ENCODE data around the gene LDLRAD4.

DNA sequence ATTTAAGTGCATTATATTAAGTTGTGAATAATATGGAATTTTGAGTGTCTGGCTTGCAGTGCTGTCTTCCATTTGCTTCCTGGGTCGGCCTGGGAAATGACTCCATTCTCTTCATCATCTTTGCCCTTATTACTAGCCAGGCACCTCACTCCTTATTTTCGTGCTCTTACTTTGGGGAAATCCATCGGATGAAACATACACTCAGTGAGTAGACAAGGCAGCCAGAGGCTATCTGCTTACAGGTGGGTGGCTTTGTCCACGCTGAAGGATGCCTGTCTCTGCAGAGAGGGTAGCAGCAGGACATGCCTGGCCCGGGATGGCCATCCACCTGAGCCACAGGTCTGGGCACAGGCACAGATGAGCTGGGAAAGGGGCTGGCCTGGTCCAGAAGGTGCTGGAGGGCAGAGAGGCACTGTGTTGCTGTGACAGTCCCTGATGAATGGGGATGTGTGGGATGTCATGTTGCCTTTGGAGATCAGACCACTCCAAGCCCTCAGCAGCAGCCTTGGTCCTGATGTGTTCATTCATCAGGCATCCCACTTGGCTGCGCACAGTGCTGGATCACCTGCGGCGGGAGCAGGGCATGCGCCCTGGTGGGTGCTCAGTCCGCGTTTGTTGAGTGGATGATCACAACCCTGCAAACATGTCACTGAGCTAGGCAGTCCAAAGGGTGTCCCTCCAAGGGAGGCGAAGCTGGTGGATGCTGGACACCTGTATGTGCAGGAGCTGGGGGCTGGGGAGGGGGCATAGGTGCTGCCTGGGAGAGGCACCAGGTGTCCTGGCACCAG lies 236.0 kb downstream of the LDLRAD4 start:
- TF ChIP-seq, protein P1, sequence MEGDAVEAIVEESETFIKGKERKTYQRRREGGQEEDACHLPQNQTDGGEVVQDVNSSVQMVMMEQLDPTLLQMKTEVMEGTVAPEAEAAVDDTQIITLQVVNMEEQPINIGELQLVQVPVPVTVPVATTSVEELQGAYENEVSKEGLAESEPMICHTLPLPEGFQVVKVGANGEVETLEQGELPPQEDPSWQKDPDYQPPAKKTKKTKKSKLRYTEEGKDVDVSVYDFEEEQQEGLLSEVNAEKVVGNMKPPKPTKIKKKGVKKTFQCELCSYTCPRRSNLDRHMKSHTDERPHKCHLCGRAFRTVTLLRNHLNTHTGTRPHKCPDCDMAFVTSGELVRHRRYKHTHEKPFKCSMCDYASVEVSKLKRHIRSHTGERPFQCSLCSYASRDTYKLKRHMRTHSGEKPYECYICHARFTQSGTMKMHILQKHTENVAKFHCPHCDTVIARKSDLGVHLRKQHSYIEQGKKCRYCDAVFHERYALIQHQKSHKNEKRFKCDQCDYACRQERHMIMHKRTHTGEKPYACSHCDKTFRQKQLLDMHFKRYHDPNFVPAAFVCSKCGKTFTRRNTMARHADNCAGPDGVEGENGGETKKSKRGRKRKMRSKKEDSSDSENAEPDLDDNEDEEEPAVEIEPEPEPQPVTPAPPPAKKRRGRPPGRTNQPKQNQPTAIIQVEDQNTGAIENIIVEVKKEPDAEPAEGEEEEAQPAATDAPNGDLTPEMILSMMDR (IDR thresholded peaks at IDR 0.05; ENCODE audit: insufficient read depth, low read length) = no peak
- TF ChIP-seq, protein P2, sequence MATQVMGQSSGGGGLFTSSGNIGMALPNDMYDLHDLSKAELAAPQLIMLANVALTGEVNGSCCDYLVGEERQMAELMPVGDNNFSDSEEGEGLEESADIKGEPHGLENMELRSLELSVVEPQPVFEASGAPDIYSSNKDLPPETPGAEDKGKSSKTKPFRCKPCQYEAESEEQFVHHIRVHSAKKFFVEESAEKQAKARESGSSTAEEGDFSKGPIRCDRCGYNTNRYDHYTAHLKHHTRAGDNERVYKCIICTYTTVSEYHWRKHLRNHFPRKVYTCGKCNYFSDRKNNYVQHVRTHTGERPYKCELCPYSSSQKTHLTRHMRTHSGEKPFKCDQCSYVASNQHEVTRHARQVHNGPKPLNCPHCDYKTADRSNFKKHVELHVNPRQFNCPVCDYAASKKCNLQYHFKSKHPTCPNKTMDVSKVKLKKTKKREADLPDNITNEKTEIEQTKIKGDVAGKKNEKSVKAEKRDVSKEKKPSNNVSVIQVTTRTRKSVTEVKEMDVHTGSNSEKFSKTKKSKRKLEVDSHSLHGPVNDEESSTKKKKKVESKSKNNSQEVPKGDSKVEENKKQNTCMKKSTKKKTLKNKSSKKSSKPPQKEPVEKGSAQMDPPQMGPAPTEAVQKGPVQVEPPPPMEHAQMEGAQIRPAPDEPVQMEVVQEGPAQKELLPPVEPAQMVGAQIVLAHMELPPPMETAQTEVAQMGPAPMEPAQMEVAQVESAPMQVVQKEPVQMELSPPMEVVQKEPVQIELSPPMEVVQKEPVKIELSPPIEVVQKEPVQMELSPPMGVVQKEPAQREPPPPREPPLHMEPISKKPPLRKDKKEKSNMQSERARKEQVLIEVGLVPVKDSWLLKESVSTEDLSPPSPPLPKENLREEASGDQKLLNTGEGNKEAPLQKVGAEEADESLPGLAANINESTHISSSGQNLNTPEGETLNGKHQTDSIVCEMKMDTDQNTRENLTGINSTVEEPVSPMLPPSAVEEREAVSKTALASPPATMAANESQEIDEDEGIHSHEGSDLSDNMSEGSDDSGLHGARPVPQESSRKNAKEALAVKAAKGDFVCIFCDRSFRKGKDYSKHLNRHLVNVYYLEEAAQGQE (IDR thresholded peaks at IDR 0.05; ENCODE audit: insufficient replicate concordance, low read depth) = no peak

All from HL-60 (cell line).